Heart left ventricle (tissue), 13 donors: ENCODE results near the gene LRRC18.

Experiments used
- CTCF ChIP-seq, 12 donors: fragments of 200-600 bp; sonication (generic) in 4 of 12; IDR thresholded peaks; one replicate each; pipeline versions ENCODE4 v1.5.0 to v1.8.0; 2018 to 2022; ENCODE audit warnings: antibody characterized with exemption in 12 of 12, mild to moderate bottlenecking in 5 of 12
- POLR2A ChIP-seq, 2 donors: fragments of 450-650 bp; IDR thresholded peaks; one replicate each; pipeline ENCODE4 v1.6.1; 2017; ENCODE audit warnings: antibody characterized with exemption in 2 of 2, mild to moderate bottlenecking in 2 of 2, moderate library complexity in 2 of 2
- donor health status: ischemic (EF 13 %, LVEDD 7.1; RV severe dilation, severe dysfunction).
- donor health status: DM: no; HTN: yes; CAD: no.
- donor health status: DM: no; HTN: no; CAD: no.
- donor health status: ischemic (EF 25% LVEDD 6.9; RV normal size, moderate dysfunction).
- donor health status: ischemic (EF 25% LVEDD 5.7; RV mildly dilated, moderate dysfunction).
- donor health status: ischemic (EF 35%, LVEDD 5.7; RV mildly dilated, moderate dysfunction).
- donor health status: nonischemic (EF 11% LVEDD 7.7; RV severe dilation, severe dysfunction).
- donor health status: DM: yes; HTN: yes; CAD: no.
- donor health status: PGD.
- donor health status: ischemic (EF 29% LVEDD 5.4; RV normal size, mild dysfunction).
- donor health status: nonischemic (EF 23%, LVEDD 6.1; RV moderate dilation, normal function).

- TF ChIP-seq CTCF (IDR thresholded peaks at IDR 0.05), result no peak
- no peak for TF ChIP-seq POLR2A (IDR thresholded peaks at IDR 0.05)
These were observed 31.0 kb upstream of the LRRC18 start for GRCh38 chr10:48970654-48971053.
